ENCODE measurements around the gene DAPK1. TPM values are rescaled to one million over a fixed set of nuclear protein-coding genes. Genes with fewer than 3 reads are reported as not detected.

DAPK1 gene
- total RNA-seq, 1 donor from 2014 or later = 17.8 TPM

- TF ChIP-seq, protein P1, sequence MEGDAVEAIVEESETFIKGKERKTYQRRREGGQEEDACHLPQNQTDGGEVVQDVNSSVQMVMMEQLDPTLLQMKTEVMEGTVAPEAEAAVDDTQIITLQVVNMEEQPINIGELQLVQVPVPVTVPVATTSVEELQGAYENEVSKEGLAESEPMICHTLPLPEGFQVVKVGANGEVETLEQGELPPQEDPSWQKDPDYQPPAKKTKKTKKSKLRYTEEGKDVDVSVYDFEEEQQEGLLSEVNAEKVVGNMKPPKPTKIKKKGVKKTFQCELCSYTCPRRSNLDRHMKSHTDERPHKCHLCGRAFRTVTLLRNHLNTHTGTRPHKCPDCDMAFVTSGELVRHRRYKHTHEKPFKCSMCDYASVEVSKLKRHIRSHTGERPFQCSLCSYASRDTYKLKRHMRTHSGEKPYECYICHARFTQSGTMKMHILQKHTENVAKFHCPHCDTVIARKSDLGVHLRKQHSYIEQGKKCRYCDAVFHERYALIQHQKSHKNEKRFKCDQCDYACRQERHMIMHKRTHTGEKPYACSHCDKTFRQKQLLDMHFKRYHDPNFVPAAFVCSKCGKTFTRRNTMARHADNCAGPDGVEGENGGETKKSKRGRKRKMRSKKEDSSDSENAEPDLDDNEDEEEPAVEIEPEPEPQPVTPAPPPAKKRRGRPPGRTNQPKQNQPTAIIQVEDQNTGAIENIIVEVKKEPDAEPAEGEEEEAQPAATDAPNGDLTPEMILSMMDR (IDR thresholded peaks at IDR 0.05) = no peak
- no peak for DNase-seq (ENCODE audit: low spot score in 2 of 2)
- Histone ChIP-seq H3K4me1 (peaks cover 0 to 2% of the 10 kb centered on the region in 2 donors), H3K4me3 (no peak overlapping the region), H3K9me3 (no peaks in the 10 kb centered on the region), H3K27ac (no peak overlapping the region), H3K27me3 (no peaks in the 10 kb centered on the region), H3K36me3 (no peaks in the 10 kb centered on the region)
- intact Hi-C loops (cut with DNase I) = no loop called here
Observed at GRCh38 chr9:87594662-87595061, 97.0 kb downstream of the DAPK1 start.

DNA sequence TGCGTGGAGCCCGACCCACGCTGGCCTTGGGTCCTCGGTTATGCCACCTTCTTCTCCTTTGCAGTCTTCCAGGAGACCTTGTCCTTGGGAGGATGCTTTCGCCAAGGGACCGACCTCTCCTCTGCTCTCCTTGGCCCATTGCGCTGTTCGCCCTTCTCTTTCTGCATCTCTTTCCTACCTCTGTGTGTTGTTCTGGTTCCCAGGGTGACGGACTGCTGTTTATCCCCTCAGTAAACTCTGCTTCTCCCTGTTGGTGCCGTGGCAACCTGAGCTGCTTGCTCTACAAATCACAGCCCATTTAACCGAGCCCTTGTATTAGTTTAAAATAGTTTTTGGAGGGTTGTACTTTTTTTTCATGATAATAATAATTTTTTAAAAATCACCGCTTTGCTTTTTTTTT, 97.9 kb downstream of the DAPK1 start:
- TF ChIP-seq, protein P1 (IDR thresholded peaks at IDR 0.05) = no peak
- intact Hi-C loops (cut with DNase I) = no loop called here
- Histone ChIP-seq H3K27ac (no peak overlapping the region), H3K9me3 (no peaks in the 10 kb centered on the region), H3K4me1 (peaks cover 0 to 2% of the 10 kb centered on the region in 2 donors), H3K4me3 (no peak overlapping the region), H3K27me3 (no peaks in the 10 kb centered on the region), H3K36me3 (no peaks in the 10 kb centered on the region)
- DNase-seq (ENCODE audit: low spot score in 2 of 2) = no peak

DNA sequence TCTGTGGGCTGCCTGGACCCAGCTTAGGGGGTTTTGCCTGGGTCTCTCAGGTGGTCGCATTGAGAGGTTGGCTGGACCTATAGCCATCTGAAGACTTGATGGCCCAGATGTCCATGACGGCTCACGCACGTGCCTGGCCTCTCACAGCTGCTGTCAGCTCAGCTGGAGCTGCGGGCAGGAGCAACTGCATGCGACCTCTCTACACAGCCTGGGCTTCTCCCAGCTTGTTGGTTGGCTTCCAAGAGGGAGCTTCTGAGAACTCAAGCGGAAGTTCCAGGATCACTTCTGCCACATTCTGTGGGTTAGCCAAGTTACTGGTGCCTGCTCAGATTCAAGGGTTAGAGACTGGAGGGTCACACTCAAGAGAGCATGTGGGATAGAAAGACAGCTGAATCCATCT, 99.2 kb downstream of the DAPK1 start:
- intact Hi-C loops (cut with DNase I) = no loop called here
- Histone ChIP-seq H3K36me3 (no peaks in the 10 kb centered on the region), H3K4me3 (no peak overlapping the region), H3K27ac (no peak overlapping the region), H3K27me3 (no peaks in the 10 kb centered on the region), H3K4me1 (peaks cover 0 to 2% of the 10 kb centered on the region in 2 donors), H3K9me3 (no peaks in the 10 kb centered on the region)
- TF ChIP-seq, protein P1 (IDR thresholded peaks at IDR 0.05) = no peak
- no peak for DNase-seq (ENCODE audit: low spot score in 2 of 2)

DNA sequence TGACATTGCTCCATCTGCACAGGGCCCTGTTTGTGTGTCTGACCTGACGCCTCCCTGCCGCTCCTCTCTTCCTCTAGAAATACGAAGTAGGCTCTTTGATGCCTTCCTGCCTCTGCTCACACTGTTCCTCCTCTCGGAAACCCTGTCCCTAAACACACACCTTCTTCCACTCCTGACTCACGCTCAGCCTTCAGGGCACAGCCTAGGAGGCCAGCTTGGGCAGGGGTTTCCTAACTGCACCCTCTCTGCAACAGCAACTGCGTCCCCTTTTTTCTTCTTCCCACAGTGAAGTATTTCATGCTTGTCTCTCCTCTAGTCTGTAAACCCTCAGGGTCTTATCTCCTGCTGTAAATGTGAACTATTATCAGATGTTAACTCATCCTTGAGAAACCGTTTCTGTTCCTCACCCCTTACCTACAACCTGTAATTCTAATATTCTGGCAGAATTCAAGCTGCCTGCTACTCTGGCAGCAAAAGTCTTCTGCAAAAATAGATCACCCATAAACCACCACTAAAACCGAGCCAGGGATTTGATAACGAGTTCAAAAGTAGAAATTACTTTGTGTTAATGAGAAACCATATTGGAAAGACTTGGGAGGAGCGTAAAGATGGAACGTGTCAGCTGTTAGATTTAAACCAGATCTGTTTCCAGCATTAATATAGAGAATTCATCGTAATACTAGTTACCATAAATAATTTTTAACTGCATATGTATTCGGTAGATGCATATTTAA, 100.2 kb downstream of the DAPK1 start:
- TF ChIP-seq, protein P1 (IDR thresholded peaks at IDR 0.05) = no peak
- Histone ChIP-seq H3K27ac (no peak overlapping the region), H3K27me3 (no peaks in the 10 kb centered on the region), H3K4me1 (peaks cover 0 to 2% of the 10 kb centered on the region in 2 donors), H3K4me3 (no peak overlapping the region), H3K9me3 (no peaks in the 10 kb centered on the region), H3K36me3 (no peaks in the 10 kb centered on the region)
- intact Hi-C loops (cut with DNase I) = no loop called here
- DNase-seq (ENCODE audit: low spot score in 2 of 2) = no peak

GRCh38 chr9:87599901-87600610, 102.4 kb downstream of the DAPK1 start:
- Histone ChIP-seq H3K27me3 (no peaks in the 10 kb centered on the region), H3K27ac (no peak overlapping the region), H3K9me3 (no peaks in the 10 kb centered on the region), H3K4me3 (peak overlapping the region in 1 of 2 donors; percentile 6), H3K4me1 (no peaks in the 10 kb centered on the region), H3K36me3 (no peaks in the 10 kb centered on the region)
- TF ChIP-seq, protein P1 (IDR thresholded peaks at IDR 0.05) = no peak
- intact Hi-C loops (cut with DNase I) = no loop called here
- DNase-seq (ENCODE audit: low spot score in 2 of 2) = no peak
